ENCODE results near the gene TRIM15. TPM values are rescaled to one million over a fixed set of nuclear protein-coding genes. Genes with fewer than 3 reads are reported as not detected.
"Not testable (repeated sequence)": the region's sequence is repeated elsewhere in the genome, so short reads cannot be mapped to it uniquely, and the experiment has no call there.

TRIM15 gene
- total and polyA plus RNA-seq, 9 donors = 0.72 TPM; not detected in 8

GRCh38 chr6:30163918-30164654 lies 740 bp downstream of the TRIM15 start:
- Histone ChIP-seq H3K9me3 (no peaks in the 10 kb centered on the region), H3K4me3 (no peak overlapping the region), H3K27me3 (no peaks in the 10 kb centered on the region), H3K36me3 (no peaks in the 10 kb centered on the region), H3K4me1 (ENCODE audit: insufficient read depth) (no peaks in the 10 kb centered on the region), H3K27ac (no peak overlapping the region)
- intact Hi-C loops (cut with DNase I) = loop anchor here in 1 of 4 donors (5.0 kb wide), 1 partner anchor 1592 kb away; no protein-coding TSS in a partner anchor
- 83 to 89% (median 87%) methylated on average over 16 of the region's 16 CpGs for WGBS, 3 donors
- TF ChIP-seq EP300 (IDR thresholded peaks at IDR 0.05) = no peak
- TF ChIP-seq POLR2A (IDR thresholded peaks at IDR 0.05) = no peak
- TF ChIP-seq CTCF (IDR thresholded peaks at IDR 0.05) = no peak
- no peak for DNase-seq

- Histone ChIP-seq H3K27ac (no peak overlapping the region), H3K36me3 (no peaks in the 10 kb centered on the region), H3K27me3 (no peaks in the 10 kb centered on the region), H3K9me3 (no peaks in the 10 kb centered on the region), H3K4me1 (ENCODE audit: insufficient read depth) (no peaks in the 10 kb centered on the region), H3K4me3 (no peak overlapping the region)
- TF ChIP-seq POLR2A (IDR thresholded peaks at IDR 0.05) (no peak), EP300 (IDR thresholded peaks at IDR 0.05) (no peak), CTCF (IDR thresholded peaks at IDR 0.05) (no peak)
- WGBS, 3 donors = 67 to 76% (median 74%) methylated on average over 4 of the region's 4 CpGs
- intact Hi-C loops (cut with DNase I) = loop anchor here in 1 of 4 donors (5.0 kb wide), 1 partner anchor 1592 kb away; no protein-coding TSS in a partner anchor
- no peak for DNase-seq
These were observed 1.4 kb downstream of the TRIM15 start for GRCh38 chr6:30164714-30165113.

GRCh38 chr6:30165238-30165637 lies 1.9 kb downstream of the TRIM15 start:
- H3K9me3 ChIP-seq; H3K36me3 ChIP-seq; H3K27ac ChIP-seq; H3K4me3 ChIP-seq; intact Hi-C loops (cut with DNase I); H3K27me3 ChIP-seq; DNase-seq; H3K4me1 ChIP-seq (ENCODE audit: insufficient read depth): not testable (repeated sequence)
- WGBS, 3 donors = 50 to 72% (median 65%) methylated on average over 1 of the region's 1 CpG

GRCh38 chr6:30167101-30167500 lies 3.8 kb downstream of the TRIM15 start:
- intact Hi-C loops (cut with DNase I) = no loop called here
- H3K4me1 ChIP-seq (ENCODE audit: insufficient read depth) = peaks cover 3% of the 10 kb centered on the region
- H3K27ac ChIP-seq = no peak overlapping the region
- H3K36me3 ChIP-seq = no peaks in the 10 kb centered on the region
- DNase-seq = no peak
- WGBS, 3 donors = 65 to 72% (median 70%) methylated on average over 6 of the region's 6 CpGs
- TF ChIP-seq EP300 (IDR thresholded peaks at IDR 0.05) = no peak
- no peak for TF ChIP-seq CTCF (IDR thresholded peaks at IDR 0.05)
- no peak for TF ChIP-seq POLR2A (IDR thresholded peaks at IDR 0.05)
- no peaks in the 10 kb centered on the region for H3K9me3 ChIP-seq
- no peaks in the 10 kb centered on the region for H3K27me3 ChIP-seq
- no peak overlapping the region for H3K4me3 ChIP-seq

GRCh38 chr6:30168741-30169140 lies 5.4 kb downstream of the TRIM15 start:
- DNase-seq = no peak
- 42 to 55% (median 48%) methylated on average over 1 of the region's 1 CpG for WGBS, 3 donors
- intact Hi-C loops (cut with DNase I) = no loop called here
- Histone ChIP-seq H3K27me3 (no peaks in the 10 kb centered on the region), H3K27ac (no peak overlapping the region), H3K36me3 (no peaks in the 10 kb centered on the region), H3K9me3 (no peaks in the 10 kb centered on the region), H3K4me1 (ENCODE audit: insufficient read depth) (peaks cover 4% of the 10 kb centered on the region), H3K4me3 (no peak overlapping the region)
- no peak for TF ChIP-seq CTCF (IDR thresholded peaks at IDR 0.05)

All from ovary (tissue), 9 donors.